SW480 (cell line): ENCODE measurements around the gene POGK.
A peak's percentile ranks its signal among the peaks of the same experiment; 100 is the strongest.

Source experiments
- DNase-seq: peaks from one replicate; pipeline ENCODE4 v3.0.0-alpha.2; 2016; ENCODE audit warnings: low spot score

Gene POGK

DNA sequence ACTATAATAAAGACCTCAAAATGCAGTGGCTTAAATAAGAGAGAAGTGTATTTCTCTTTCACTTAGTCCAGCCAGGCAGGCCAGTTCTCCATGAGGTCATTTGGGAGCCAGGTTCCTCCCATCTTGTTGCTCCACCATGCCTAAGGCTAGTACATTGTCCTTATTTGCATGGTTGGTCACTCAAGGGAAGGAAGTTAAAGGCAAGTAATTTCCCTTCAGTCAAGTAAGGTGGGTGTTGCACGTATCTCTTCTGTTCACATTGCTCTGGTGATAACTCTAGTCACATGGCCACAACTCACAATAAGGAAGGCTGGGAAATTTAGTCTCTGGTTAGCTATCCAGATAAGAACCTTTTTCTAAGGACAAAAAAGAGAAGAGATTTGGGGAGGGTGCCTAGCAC is 64.0 kb downstream of the POGK start:
- DNase-seq: no peak

DNA sequence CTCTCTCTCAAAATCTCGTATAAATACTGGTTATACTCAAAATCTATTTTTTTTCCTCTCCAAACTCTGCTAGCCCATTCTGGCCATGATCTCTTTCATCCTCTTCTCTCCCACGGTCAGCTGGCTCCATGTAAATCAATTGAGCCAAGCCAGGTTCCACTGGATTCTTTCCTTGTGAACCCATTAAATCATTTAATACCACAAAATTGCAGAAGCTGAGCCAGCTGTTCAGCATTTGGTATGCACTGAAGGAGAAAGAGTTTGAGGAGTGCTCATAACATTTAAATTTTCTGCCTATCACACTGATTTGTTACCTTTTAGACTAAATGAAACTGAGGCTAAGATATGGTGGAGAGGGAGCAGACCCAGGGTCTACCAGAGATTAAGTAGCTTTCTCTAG is 65.9 kb downstream of the POGK start:
- DNase-seq: no peak

DNA sequence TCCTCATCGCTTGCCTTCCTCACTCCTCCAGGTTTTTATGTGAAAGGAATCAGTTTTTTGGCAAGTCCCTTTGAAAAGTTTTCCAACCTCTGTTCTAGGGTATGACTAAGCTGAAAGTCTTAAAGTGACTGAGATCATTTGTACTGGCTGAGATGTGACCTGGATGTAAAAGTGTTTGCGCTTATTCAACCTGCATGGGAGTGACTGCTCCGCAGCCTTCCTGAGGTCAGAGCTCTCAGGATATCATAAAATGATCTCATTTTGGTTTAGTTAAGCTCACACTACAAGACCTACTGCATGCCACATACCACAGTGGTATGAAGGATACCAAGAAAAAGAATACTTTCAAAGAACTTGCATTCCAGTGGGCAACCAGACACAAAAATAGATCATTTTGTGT is 66.6 kb downstream of the POGK start:
- DNase-seq: peak; percentile 44
